Measurements from ENCODE around the gene SIGLEC10.
"Not testable (repeated sequence)": the region's sequence is repeated elsewhere in the genome, so short reads cannot be mapped to it uniquely, and the experiment has no call there.

SIGLEC10 gene

DNA sequence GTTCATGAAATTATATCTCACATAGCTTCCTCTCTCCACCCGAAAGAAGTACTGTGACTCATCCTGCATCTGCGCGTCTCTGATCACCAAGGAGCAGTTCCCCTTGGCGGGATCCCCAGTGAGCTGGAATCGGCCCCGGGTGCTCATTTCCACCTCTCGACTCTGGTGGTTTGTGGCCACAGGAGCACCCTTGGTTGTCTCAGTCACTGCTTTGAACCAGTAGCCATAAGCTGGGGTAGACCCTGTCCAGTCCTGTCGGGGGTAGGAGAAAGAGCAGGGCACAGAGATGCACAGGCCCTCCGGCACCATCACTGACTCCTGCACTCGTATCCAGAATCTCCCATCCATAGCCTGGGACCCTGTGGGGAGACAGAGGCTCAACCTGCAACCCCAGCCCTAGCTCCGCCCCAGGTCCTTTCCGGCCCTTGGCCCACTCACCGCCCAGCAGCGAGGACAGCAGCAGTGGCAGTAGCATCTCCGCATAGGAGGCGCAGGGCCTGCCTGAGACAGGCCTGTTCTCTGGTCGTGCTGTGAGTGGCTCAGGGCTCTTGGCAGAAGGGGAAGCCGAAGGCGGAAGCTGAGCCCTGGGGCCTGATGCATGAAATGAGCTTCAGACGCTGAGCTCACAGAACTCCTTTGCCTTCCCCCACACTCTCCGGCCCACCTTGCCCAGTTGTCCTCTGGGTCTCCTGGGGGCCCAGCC, at the start of gene SIGLEC10:
Gene SIGLEC10 (minus strand): TSS at position 536 of the 703 bp plus-strand sequence. CDS start 61 bp downstream, at position 475.
- no peak for DNase-seq (ENCODE audit: low read depth, low spot score)

DNA sequence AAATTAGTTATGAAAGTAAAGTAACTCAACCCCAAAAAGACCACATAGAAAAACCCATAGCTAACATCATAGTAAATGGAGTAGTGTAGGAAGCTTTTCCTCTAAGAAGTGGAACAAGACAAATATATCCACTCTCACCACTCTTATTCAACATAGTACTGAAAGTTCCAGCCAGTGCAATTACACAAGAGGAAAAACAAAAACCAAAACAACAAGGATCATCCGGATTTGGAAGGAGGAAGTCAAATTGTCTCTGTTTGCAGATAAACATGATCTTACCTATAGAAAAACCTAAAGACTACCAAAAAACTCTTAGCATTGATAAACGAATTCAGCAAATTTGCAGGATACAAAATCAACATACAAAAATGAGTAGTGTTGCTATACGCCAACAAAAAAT, 49.3 kb upstream of the SIGLEC10 start:
- DNase-seq (ENCODE audit: low read depth, low spot score), result no peak

- DNase-seq (ENCODE audit: low read depth, low spot score), result not testable (repeated sequence)
Observed at GRCh38 chr19:51463976-51464581, 46.6 kb upstream of the SIGLEC10 start.

GRCh38 chr19:51462681-51463080, 45.2 kb upstream of the SIGLEC10 start:
- DNase-seq (ENCODE audit: low read depth, low spot score), result no peak

- DNase-seq (ENCODE audit: low read depth, low spot score), result no peak
Observed at GRCh38 chr19:51462276-51462675, 44.8 kb upstream of the SIGLEC10 start.

DNA sequence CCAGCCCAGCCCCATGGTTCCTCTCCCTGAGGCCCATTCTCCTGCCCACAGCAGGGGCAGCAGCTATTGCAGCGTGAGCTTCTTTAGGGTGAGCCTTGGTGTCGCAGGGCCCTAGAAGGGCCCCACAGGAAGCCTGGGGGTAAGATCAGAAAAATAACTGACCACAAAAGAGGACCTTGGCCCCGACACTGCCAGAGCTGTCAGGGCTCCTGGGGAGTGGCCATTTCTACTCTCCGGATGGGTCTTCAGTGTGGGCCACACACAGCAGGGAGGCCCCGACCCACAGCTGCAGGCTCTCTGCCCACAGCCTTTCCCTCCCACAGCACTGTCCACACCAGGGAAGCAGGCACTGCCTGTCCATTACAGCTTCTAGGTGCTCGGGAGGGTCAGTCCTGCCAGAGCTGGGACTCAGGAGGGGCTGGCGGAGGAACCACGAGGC, 44.3 kb upstream of the SIGLEC10 start:
- DNase-seq (ENCODE audit: low read depth, low spot score), result no peak

- DNase-seq (ENCODE audit: low read depth, low spot score), result no peak
Observed at GRCh38 chr19:51460164-51460992, 42.9 kb upstream of the SIGLEC10 start.

DNA sequence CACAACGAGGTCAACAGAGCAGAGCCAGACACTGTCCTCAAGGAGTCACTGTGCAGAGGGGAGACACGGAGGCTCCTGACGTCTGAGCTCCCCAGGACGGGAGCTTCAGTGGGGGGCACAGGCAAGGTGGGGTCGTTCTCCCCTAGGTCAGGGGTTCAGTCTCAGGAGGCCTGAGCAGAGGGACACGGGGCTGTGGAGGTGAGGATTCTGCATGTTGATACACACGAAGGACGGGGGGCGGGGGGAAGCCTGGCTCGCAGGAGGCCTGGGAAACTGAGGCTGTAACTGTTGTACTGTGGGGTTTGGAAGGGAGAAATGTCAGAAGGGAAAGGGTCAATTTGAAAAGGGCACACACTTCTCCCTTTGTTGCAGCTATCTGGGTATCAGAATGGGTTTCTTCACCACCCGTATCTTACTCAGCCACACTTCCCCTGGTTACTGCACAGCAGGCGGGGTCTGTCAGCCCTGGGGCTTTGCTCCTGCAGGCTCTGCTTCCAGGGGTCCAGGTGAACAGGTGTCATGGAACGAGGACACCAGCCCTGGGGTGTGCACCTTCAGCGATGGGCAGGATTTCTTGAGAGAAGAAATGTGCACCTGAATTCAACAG, 41.6 kb upstream of the SIGLEC10 start:
- DNase-seq (ENCODE audit: low read depth, low spot score), result no peak

- DNase-seq (ENCODE audit: low read depth, low spot score), result no peak
Observed at GRCh38 chr19:51458051-51458645, 40.7 kb upstream of the SIGLEC10 start, which contains the start of gene SIGLEC8. Gene SIGLEC8, minus strand, starts transcription at chr19:51458454. Its CDS starts 67 bp downstream, at chr19:51458387.

- DNase-seq (ENCODE audit: low read depth, low spot score), result no peak
Observed at GRCh38 chr19:51457351-51458013, 40.0 kb upstream of the SIGLEC10 start.

GRCh38 chr19:51456541-51457290, 39.3 kb upstream of the SIGLEC10 start:
- DNase-seq (ENCODE audit: low read depth, low spot score), result no peak

DNA sequence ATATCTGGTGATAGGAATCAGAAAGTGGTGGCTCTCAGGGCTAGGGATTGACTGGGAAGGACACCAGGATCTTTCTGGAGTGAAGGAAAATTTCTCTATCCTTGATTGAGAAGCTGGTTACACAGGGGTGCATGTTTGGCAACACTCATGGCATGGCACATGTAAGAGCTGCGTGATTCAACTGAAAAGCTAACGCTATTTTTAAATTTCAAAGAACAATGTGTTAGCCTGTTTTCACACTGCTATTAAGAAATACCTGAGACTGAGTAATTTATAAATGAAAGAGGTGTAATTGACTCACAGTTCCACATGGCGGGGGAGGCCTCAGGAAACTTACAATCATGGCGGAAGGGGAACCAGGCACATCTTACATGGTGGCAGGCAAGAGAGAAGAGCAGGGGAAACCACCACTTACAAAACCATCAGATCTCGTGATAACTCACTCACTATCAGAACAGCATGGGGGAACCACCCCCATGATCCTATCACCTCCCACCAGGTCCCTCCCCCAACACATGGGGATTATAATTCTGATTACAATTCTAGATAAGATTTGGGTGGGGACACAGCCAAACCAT, 33.4 kb upstream of the SIGLEC10 start:
- no peak for DNase-seq (ENCODE audit: low read depth, low spot score)

DNA sequence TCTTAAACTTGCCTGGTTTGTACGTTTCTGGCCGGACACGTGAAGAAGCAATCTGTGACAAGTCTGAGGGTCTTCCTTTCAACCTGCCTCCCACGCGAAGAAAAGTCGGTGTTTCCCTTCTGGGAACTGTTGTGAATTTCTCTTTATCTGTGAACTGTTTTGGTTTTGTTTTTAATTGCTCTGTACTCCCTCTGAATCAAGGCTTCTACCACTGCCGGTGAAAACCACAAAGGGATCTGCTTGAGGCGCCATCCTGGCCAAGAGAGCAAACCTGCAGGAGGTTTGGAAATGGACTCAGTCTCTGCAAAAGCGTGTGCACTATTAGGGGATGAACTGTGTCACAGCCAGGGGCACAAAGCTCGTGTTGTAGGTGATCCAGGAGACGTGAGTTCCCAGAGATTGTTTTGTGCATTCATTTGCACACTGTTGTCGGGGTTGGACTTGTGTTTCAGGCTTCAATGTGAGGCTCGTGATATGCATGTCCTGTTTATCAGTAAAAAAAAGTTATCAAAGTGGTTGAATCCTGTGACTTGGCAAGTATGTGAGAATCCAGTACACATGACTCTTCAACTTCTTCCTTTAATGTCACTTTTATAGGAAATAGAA, 31.1 kb upstream of the SIGLEC10 start:
- no peak for DNase-seq (ENCODE audit: low read depth, low spot score)

- no peak for DNase-seq (ENCODE audit: low read depth, low spot score)
Observed at GRCh38 chr19:51448011-51448410, 30.6 kb upstream of the SIGLEC10 start.

GRCh38 chr19:51447510-51447909, 30.1 kb upstream of the SIGLEC10 start:
- not testable (repeated sequence) for DNase-seq (ENCODE audit: low read depth, low spot score)

DNA sequence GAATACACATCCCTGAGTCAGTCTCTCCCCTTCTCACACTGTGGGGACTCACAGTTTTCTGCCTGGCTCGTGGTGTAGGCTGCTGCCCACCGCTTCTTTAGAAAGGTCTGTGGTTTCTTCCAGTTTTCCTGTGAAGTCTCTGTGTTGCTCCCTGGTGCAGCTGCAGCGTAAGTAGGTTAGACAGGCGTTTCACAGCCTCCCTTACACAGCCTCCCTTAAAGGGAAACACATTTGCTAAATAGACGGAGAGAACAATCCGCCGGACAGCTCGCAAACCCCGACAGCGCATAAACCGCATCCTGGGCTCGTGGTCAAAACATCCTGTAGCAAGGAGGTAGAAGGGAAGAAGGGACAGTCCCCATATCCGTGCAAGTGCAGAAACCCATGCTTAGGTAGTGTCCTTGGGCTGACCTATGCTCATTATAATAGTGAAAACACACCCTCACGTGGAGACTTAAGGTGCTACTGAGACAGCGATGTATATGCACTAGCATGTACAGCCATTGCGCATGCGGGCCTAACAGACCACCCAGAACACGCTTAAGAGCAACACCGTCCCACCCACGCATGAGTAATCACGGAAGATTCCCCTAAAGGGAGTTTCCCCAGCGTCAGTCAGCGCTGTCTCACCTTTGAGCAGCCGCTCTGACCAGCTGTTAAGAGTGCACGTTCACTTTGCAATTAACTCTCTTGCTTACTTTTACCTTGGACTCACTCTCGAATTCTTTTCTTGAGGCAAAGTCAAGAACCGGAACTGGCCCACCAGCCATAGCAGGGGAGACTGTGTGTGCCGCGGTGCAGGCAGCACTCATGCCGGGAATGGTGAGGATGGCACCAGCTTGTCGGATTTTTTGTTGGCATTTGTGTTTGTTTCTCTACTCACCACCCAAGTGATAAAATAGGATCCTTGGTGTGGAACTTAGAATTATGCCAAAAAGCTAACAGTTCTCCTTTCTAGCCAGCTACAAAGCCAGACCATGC, 24.3 kb upstream of the SIGLEC10 start:
- DNase-seq (ENCODE audit: low read depth, low spot score), result no peak

- no peak for DNase-seq (ENCODE audit: low read depth, low spot score)
Observed at GRCh38 chr19:51440846-51441409, 23.5 kb upstream of the SIGLEC10 start.

GRCh38 chr19:51440052-51440451, 22.6 kb upstream of the SIGLEC10 start:
- no peak for DNase-seq (ENCODE audit: low read depth, low spot score)

Measured in brain pericyte (primary cell).